Anterior cingulate cortex (tissue), 58 donors: ENCODE data around the gene ZNF763.
"Not testable (repeated sequence)": the region's sequence is repeated elsewhere in the genome, so short reads cannot be mapped to it uniquely, and the experiment has no call there.

ENCODE experiments used
- DNase-seq, 58 donors: peaks; one replicate each; lab custom pipeline; 2025; lab: John Stamatoyannopoulos, UW

Gene ZNF763

DNA sequence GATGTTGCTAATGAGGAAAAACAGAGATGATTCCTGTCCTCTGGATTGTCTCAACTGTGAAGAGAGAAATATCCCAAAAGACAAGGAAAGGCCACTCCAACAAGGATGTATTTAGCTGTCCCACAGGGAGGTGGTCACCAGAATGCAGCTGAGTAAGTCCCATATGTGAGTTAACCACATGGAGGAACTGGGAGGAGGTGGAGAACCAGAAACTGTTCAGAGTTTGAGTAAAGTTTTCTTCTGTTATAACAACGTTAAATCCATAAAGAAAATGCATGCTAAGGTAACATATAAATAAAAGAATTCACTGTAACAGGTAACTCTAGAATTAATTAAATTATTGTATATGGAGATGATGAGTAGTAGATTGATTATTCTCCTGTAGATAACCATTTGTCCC, 5.3 kb downstream of the ZNF763 start:
- DNase-seq: no peak

DNA sequence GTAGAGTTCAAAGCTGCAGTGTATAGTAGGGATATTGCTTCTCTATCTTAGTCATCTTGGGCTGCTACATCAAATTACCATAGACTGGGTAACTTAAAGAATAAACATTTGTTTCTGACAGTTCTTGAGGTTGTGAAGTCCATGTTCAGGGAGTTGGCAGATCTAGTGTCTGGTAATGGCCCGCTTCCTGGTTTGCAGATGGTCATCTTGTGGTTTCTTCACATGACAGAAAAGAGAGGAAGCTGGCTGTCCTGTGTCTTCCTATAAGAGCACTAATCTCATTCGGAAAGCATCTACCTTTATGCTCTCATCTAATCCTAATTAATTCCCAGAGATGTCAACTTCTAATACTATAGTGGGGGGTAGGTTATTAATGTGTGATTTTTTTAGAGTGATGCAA, 6.2 kb downstream of the ZNF763 start:
- DNase-seq: no peak

DNA sequence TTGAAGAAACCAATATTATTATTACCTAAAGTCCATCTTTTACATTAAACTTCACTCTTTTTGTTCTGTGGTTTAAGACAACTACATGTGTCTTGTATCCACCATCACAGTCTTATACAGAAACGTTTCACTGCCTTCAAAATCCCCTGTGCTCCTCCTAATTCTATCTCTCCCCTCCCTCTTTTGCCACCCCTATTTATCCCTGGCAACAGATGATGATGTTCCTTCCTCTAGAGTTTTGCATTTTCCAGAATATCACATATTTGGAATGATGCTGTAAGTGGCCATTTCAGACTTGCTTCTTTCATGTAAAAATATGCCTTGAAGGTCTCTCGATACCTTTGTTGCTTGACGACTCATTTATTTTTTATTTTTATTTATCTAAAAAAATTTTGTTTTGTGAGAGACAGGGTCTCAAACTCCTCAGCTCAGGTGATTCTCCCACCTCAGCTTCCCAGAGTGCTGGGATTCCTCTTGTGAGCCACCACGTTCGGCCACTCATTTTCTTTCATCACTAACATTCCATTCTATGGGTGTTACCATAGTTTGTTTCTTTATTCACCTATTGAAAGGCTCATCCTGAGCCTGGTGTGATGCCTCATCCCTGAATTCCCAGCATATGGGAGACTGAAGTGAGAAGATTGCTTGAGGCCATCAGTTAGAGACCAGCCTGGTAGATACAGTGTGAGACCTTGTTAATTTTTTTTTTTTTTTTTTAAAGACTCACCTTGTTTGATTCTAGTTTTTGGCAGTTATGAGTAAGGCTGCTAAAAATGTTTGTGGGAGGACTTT, 8.4 kb downstream of the ZNF763 start:
- DNase-seq: no peak

DNA sequence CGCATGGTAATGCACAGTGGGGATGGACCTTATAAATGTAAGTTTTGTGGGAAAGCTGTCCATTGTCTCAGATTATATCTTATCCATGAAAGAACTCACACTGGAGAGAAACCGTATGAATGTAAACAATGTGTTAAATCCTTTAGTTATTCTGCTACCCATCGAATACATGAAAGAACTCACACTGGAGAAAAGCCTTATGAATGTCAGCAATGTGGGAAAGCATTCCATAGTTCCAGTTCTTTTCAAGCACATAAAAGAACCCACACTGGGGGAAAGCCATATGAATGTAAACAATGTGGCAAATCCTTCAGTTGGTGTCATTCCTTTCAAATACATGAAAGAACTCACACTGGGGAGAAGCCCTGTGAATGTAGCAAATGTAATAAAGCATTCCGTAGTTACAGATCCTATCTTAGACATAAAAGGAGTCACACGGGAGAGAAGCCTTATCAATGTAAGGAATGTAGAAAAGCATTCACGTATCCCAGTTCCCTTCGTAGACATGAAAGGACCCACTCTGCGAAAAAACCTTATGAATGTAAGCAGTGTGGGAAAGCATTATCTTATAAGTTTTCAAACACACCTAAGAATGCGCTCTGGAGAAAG, 13.8 kb downstream of the ZNF763 start:
- DNase-seq: no peak

DNA sequence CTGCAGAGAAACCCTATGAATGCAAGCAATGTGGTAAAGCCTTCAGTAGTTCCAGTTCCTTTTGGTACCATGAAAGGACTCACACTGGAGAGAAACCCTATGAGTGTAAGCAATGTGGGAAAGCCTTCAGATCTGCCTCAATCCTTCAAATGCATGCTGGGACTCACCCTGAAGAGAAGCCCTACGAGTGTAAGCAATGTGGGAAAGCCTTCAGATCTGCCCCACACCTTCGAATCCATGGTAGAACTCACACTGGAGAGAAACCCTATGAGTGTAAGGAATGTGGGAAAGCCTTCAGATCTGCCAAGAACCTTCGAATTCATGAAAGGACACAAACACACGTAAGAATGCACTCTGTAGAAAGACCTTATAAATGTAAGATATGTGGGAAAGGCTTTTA, 14.7 kb downstream of the ZNF763 start:
- no peak for DNase-seq

DNA sequence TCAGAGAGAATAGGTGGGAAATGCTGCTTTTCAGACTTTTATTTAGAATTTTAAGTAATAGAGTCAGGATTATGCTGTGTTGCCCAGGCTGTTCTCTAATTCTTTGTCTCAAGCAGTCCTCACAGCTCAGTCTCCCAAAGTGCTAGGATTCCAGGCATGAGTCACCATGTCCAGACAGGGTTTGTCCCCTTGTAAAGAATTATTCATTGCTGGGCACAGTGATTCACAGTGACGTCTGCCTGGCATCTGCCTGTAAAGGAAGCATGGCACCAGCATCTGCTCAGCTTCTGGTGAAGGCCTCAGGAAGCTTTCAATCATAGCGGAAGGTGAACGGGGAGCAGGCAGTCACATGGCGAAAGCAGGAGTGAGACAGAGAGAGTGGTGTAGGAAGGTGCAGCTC, 17.7 kb downstream of the ZNF763 start:
- DNase-seq: no peak

DNA sequence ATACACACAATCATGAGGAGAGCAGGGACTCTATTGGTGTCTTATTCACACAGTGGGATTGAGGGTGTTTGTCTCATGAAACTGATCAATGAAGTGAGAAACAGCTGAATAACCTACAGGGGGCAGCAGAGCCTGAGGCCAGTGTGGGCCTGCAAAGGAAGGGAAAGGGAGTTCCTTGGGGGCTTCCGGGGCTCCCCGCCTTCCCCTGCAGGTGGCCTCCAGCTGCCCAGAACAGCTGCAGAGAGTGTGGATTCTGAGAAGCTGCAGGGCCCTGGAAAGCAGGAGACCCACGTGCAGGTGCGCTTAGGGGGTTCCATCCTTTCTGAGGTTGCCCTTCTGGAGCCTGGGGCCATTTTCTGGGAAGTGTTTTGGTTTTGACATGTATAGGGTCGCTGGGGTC, 20.1 kb downstream of the ZNF763 start:
- no peak for DNase-seq

DNA sequence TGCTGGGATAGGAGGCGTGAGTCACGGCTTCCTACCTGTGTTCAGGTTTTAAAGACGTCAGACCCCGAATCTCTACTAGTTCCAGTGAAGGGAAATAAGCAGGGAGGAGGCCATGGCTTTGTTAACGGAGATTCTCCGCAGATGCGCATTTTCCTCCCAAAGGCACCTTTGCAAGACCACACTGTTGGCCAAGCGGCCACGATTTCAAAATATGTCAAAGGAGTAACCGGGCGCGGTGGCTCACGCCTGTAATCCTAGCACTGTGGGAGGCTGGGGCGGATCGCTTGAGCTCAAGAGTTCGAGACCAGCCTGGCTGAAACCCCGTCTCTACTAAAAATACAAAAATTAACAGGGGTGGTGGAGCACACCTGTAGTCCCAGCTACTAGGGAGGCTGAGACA, 21.9 kb downstream of the ZNF763 start:
- DNase-seq: no peak

DNA sequence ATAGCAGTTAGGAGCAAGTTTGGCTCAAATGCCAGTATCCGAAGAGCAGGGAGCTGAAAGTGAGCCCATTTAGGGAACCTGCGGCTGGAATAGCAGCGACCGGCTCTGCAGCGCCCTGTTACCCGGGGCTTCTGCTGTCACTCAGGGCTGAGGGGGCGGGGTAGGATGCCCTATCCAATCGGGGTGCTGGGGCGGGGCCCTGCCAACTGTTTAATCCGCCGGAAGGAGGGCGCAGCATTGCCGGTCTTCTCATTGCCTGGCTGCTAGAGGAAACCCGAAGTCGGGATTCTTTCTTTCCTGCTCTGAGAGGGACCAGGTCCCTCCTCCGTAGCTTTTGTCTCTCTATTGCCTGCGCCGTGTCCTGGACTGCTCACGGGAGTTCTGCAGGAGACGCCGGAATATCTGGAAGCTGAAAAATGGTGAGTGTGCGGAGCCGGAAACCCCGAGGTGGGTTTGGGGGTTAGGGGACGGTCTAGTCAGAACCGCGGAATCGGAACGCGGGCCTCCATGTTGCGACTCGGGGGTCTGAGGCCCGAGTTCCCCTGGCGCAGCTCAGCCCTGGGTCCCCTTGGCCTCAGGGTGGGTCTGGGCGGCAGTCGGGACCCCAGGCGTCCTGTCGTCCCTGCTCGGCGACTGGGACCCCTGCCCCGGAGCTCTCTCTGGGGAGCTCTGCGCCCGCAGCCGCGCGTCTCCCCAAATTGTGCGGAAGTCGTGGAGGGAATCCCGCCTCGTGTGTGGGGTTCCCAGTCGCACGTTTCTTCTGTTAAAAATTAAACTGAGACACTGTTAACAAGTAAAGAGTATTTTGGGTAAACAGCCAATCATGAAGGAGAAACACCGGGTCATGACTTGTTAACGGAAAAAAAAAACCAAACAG, 22.8 kb downstream of the ZNF763 start:
- peak; percentile 23 to 96 (median 84) for DNase-seq

DNA sequence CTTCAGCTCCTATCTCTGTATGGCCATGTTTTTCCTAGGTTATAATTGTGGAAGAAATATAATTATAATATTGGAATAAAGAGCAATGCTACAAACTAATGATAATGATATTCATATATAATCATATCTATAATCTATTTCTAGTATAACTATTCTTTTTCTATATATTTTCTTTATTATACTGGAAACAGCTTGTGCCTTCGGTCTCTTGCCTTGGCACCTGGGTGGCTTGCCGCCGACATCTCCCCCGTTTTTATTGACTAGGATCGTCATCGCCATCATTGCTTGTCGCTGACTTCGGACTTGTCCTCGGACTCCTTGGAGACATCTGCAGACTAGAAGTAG, 24.2 kb downstream of the ZNF763 start:
- no peak for DNase-seq

DNA sequence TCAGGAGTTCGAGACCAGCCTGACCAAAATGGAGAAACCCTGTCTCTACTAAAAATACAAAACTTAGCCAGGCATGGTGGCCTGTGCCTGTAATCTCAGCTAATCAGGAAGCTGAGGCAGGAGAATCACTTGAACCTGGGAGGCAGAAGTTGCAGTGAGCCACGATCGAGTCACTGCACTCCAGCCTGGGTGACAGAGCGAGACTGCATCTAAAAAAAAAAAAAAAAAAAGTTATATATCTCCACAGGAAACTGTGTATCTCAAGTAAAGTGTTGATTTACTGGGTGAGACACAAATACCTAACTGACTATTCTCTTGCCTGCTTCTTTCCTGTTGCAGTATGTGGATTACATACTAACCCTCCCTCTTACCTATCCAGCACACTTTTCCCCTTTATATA, 27.1 kb downstream of the ZNF763 start:
- not testable (repeated sequence) for DNase-seq

DNA sequence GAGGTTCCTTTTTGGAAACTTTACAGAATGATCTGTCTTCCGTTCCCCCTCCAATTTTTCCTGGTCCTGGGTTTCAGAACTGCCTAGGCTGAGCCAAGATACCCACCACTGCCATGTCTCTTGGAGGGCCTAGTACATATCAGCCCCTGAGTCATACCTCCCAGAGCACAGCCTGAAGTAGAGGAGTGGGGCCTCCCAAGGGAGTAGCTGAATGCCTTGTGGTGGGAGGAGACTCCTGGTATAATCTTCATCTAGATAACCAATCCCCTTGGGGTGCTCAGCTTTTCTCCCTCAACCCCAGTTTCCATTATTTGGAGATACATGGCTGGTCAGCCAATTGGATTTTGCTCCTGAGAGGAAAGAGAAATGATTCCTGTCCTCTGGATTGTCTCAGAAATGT, 30.3 kb downstream of the ZNF763 start:
- DNase-seq: no peak

DNA sequence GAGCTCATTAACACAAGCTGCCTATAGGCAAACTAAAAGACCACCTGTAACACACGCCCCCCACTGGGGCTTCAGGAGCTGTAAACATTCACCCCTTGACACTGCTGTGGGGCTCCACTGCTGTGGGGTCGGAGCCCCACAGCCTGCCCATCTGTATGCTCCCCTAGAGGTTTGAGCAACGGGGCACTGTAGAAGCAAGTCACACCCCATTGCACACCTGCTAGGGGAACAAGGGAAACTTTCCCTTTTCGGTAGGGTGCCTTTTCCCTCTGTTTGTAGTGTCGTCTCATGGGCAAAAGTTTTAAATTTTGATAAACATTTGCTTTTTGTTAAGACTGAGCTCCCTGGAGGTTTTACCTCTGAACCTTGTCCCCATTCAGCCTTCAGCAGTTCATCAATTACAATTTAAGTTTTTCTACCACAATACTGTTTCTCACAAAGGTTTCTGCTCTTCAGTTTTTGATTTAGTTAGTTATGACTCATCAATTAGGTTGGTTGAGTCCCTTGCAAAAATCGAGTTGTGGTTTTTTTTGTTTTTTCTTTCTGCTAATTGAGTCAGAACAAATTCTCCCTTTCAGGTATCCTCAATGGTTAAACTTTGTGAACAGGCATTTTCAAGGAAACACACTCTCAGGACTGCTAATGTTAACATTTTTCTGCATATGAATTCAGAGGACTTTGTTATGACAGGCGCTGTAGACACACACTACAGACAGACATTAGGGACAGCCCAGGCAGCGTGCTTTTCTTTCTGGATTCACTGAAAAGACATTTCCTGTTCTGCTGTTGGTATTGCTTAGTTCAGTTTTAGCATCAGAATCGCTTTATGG, 35.5 kb downstream of the ZNF763 start:
- DNase-seq: no peak

DNA sequence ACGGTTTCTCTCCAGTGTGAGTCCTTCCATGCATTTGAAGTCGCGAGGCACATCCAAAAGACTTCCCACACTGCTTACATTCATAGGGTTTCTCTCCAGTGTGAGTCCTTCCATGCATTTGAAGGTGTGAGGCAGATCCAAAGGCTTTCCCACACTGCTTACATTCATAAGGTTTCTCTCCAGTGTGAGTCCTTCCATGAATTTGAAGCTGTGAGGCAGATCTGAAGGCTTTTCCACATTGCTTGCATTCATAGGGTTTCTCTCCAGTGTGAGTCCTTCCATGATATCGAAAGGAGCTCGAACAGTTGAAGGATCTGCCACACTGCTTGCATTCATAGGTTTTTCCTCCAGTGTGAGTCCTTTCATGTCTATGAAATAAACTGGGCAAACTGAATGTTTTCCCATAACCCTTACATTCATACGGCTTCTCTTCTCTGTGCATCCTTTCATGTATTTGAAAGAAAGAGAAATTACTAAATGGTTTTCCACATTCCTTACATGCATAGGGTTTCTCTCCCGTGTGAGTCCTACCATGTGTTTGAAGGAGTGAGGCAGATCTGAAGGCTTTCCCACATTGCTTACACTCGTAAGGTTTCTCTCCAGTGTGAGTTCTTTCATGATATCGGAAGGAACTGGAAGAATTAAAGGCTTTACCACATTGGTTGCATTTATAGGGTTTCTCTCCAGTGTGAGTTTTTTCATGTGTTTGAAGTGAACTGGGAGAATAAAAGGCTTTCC, 50.3 kb downstream of the ZNF763 start:
- DNase-seq: no peak

DNA sequence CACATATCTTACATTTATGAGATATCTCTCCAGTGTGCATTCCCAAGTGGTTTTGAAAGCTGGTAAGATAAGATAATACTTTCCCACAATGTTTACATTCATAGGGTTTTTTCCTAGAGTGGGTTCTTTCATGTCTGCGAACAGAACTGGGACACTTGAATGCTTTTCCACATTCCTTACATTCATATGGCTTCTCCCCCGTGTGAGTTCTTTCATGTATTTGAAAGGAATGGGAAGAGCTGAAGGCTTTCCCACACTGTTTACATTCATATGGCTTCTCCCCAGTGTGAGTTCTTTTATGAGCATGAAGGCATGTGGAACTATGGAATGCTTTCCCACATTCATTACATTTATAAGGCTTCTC, 50.9 kb downstream of the ZNF763 start:
- DNase-seq: no peak
